Vagina (tissue), 2 donors: Measurements from ENCODE around the gene PDE10A. TPM values are rescaled to one million over a fixed set of nuclear protein-coding genes. Genes with fewer than 3 reads are reported as not detected.

Source experiments
- DNase-seq, 2 donors: peaks; one replicate each; pipeline ENCODE4 v3.0.0-alpha.2; 2017; ENCODE audit errors: extremely low spot score in 2 of 2
- H3K27ac ChIP-seq: fragments of 200-600 bp; sonication (generic); one replicate; pipeline ENCODE4 v1.5.1; 2019
- H3K27me3 ChIP-seq: fragments of 200-600 bp; sonication (generic); one replicate; pipeline ENCODE4 v1.5.1; 2019
- H3K36me3 ChIP-seq, 2 donors: fragments of 200-600 bp; sonication (generic); one replicate each; pipeline ENCODE4 v1.5.1; 2017 to 2019
- H3K4me1 ChIP-seq: fragments of 200-600 bp; sonication (generic); one replicate; pipeline ENCODE4 v1.5.1; 2019
- H3K4me3 ChIP-seq, 2 donors: fragments of 200-600 bp; sonication (generic); 1 replicate in 1 of 2; 2 replicates in 1 of 2; pipeline ENCODE4 v1.5.1; 2016 to 2019
- H3K9me3 ChIP-seq: fragments of 200-600 bp; sonication (generic); one replicate; pipeline ENCODE4 v1.5.1; 2019
- CTCF ChIP-seq, 3 experiments: fragments of 450-650 bp in 2 of 3; fragments of 200-600 bp in 1 of 3; sonication (generic) in 1 of 3; IDR thresholded peaks; one replicate each; pipeline ENCODE4 v1.5.1; 2017 to 2019; ENCODE audit warnings: antibody characterized with exemption in 3 of 3, mild to moderate bottlenecking in 2 of 3, moderate library complexity in 2 of 3
- POLR2A ChIP-seq, 2 donors: fragments of 450-650 bp; IDR thresholded peaks; one replicate each; pipeline ENCODE4 v1.6.1; 2017; ENCODE audit warnings: antibody characterized with exemption in 2 of 2, mild to moderate bottlenecking in 2 of 2, moderate library complexity in 2 of 2
- POLR2AphosphoS5 ChIP-seq, 2 donors: sonication (generic); formaldehyde crosslinking; IDR thresholded peaks; one replicate each; pipeline ENCODE4 v1.9.0; 2017; ENCODE audit warnings: antibody characterized with exemption in 2 of 2, mild to moderate bottlenecking in 2 of 2, low read depth in 1 of 2; ENCODE audit not compliant: insufficient read depth in 1 of 2
- intact Hi-C: fragments of 100-400 bp; cut with DNase I; formaldehyde crosslinking; loops from one replicate; pipeline ENCODE4 v1.15.1; 2023
- total RNA-seq: library from RNA; depleted of rRNA; stranded (reverse); fragments of >200 nt; gene quantifications from one replicate; pipeline ENCODE4 v1.2.3, GENCODE V29; 2016

Gene PDE10A
- total RNA-seq, 1 donor from 2014 or later = 15.0 TPM

- H3K4me3 ChIP-seq = no peak overlapping the region
- intact Hi-C loops = no loop called here
These were observed 25.5 kb downstream of the PDE10A start for GRCh38 chr6:165637586-165637985.

GRCh38 chr6:165636402-165637048 is 26.5 kb downstream of the PDE10A start:
- H3K4me1 ChIP-seq = no peaks in the 10 kb centered on the region
- H3K27ac ChIP-seq = no peak overlapping the region
- no peaks in the 10 kb centered on the region for H3K9me3 ChIP-seq
- no peaks in the 10 kb centered on the region for H3K36me3 ChIP-seq
- TF ChIP-seq CTCF (IDR thresholded peaks at IDR 0.05) (no peak), POLR2AphosphoS5 (IDR thresholded peaks at IDR 0.05; ENCODE audit: insufficient read depth in 1 of 2, low read depth in 1 of 2) (no peak), POLR2A (IDR thresholded peaks at IDR 0.05) (no peak)
- DNase-seq = no peak
- H3K27me3 ChIP-seq = no peaks in the 10 kb centered on the region
- H3K4me3 ChIP-seq = no peak overlapping the region
- intact Hi-C loops = no loop called here

More at GRCh38 chr6:165637586-165637985, 25.5 kb downstream of the PDE10A start:
- H3K4me1 ChIP-seq = no peaks in the 10 kb centered on the region
- DNase-seq = no peak
- H3K36me3 ChIP-seq = no peaks in the 10 kb centered on the region
- H3K9me3 ChIP-seq = no peaks in the 10 kb centered on the region
- TF ChIP-seq POLR2AphosphoS5 (IDR thresholded peaks at IDR 0.05; ENCODE audit: insufficient read depth in 1 of 2, low read depth in 1 of 2) (no peak), POLR2A (IDR thresholded peaks at IDR 0.05) (no peak), CTCF (IDR thresholded peaks at IDR 0.05) (no peak)
- H3K27me3 ChIP-seq = no peaks in the 10 kb centered on the region
- no peak overlapping the region for H3K27ac ChIP-seq

GRCh38 chr6:165635965-165636364 is 27.1 kb downstream of the PDE10A start:
- DNase-seq = no peak
- no peak overlapping the region for H3K4me3 ChIP-seq
- H3K9me3 ChIP-seq = no peaks in the 10 kb centered on the region
- H3K4me1 ChIP-seq = no peaks in the 10 kb centered on the region
- intact Hi-C loops = no loop called here
- no peak overlapping the region for H3K27ac ChIP-seq
- H3K36me3 ChIP-seq = no peaks in the 10 kb centered on the region
- no peaks in the 10 kb centered on the region for H3K27me3 ChIP-seq
- TF ChIP-seq POLR2A (IDR thresholded peaks at IDR 0.05) (no peak), POLR2AphosphoS5 (IDR thresholded peaks at IDR 0.05; ENCODE audit: insufficient read depth in 1 of 2, low read depth in 1 of 2) (no peak), CTCF (IDR thresholded peaks at IDR 0.05) (no peak)

GRCh38 chr6:165634101-165634880 is 28.8 kb downstream of the PDE10A start:
- H3K27ac ChIP-seq = no peak overlapping the region
- H3K4me3 ChIP-seq = no peak overlapping the region
- TF ChIP-seq POLR2AphosphoS5 (IDR thresholded peaks at IDR 0.05; ENCODE audit: insufficient read depth in 1 of 2, low read depth in 1 of 2) (no peak), CTCF (IDR thresholded peaks at IDR 0.05) (no peak), POLR2A (IDR thresholded peaks at IDR 0.05) (no peak)
- intact Hi-C loops = no loop called here
- H3K27me3 ChIP-seq = no peaks in the 10 kb centered on the region
- no peaks in the 10 kb centered on the region for H3K36me3 ChIP-seq
- no peaks in the 10 kb centered on the region for H3K9me3 ChIP-seq
- no peaks in the 10 kb centered on the region for H3K4me1 ChIP-seq
- DNase-seq = no peak

GRCh38 chr6:165632194-165632593 is 30.8 kb downstream of the PDE10A start:
- DNase-seq = no peak
- Histone ChIP-seq H3K9me3 (no peaks in the 10 kb centered on the region), H3K36me3 (no peaks in the 10 kb centered on the region), H3K4me3 (no peak overlapping the region), H3K4me1 (no peaks in the 10 kb centered on the region), H3K27me3 (no peaks in the 10 kb centered on the region), H3K27ac (no peak overlapping the region)
- no peak for TF ChIP-seq POLR2AphosphoS5 (IDR thresholded peaks at IDR 0.05; ENCODE audit: insufficient read depth in 1 of 2, low read depth in 1 of 2)
- no peak for TF ChIP-seq POLR2A (IDR thresholded peaks at IDR 0.05)
- no peak for TF ChIP-seq CTCF (IDR thresholded peaks at IDR 0.05)
- intact Hi-C loops = no loop called here
